Calu3 (cell line): ENCODE results near the gene PBX1. TPM values are rescaled to one million over a fixed set of nuclear protein-coding genes. Genes with fewer than 3 reads are reported as not detected.
"Not testable (repeated sequence)": the region's sequence is repeated elsewhere in the genome, so short reads cannot be mapped to it uniquely, and the experiment has no call there.

Experiments used
- BruUV-seq: library from RNA; stranded (reverse); fragments of 400-500 nt; replicated peaks from 2 replicates; lab custom pipeline; 2021; lab: Mats Ljungman, UMichigan
- CTCF ChIA-PET: fragments of 300-600 bp; sonication (Branson Sonifier 250); formaldehyde crosslinking; loops from one replicate; lab custom pipeline; 2022; ENCODE audit warnings: antibody characterized with exemption; lab: Charles Lee
- DNase-seq: peaks from one replicate; pipeline ENCODE4 v3.0.0; 2022
- H3K27ac Mint-ChIP-seq: one replicate; pipeline ENCODE4 v1.8.0; 2022; ENCODE audit warnings: mixed read lengths; ENCODE audit not compliant: unreplicated experiment
- H3K27me3 Mint-ChIP-seq: one replicate; pipeline ENCODE4 v1.8.0; 2022; ENCODE audit warnings: mixed read lengths; ENCODE audit not compliant: unreplicated experiment
- H3K36me3 Mint-ChIP-seq: one replicate; pipeline ENCODE4 v1.8.0; 2022; ENCODE audit warnings: mild to moderate bottlenecking, moderate library complexity, mixed read lengths; ENCODE audit not compliant: insufficient read depth, unreplicated experiment
- H3K4me1 Mint-ChIP-seq: one replicate; pipeline ENCODE4 v1.8.0; 2022; ENCODE audit warnings: mild to moderate bottlenecking, low read depth, mixed read lengths; ENCODE audit not compliant: unreplicated experiment
- H3K4me3 Mint-ChIP-seq: one replicate; pipeline ENCODE4 v1.8.0; 2022; ENCODE audit warnings: mild to moderate bottlenecking, low read depth, moderate library complexity, mixed read lengths; ENCODE audit not compliant: unreplicated experiment
- H3K9me3 Mint-ChIP-seq: one replicate; pipeline ENCODE4 v1.8.0; 2022; ENCODE audit warnings: low read depth, mixed read lengths; ENCODE audit not compliant: unreplicated experiment
- intact Hi-C: fragments of 100-400 bp; cut with micrococcal nuclease; formaldehyde crosslinking; loops from one replicate; pipeline ENCODE4 v1.10.0; 2022; ENCODE audit not compliant: unreplicated experiment
- total RNA-seq: library from RNA; stranded (reverse); gene quantifications from 2 replicates; pipeline ENCODE4 v1.2.3, GENCODE V29; 2022
- TF ChIP-seq, protein P1 (sequence below): fragments of 200-600 bp; IDR thresholded peaks from one replicate; pipeline ENCODE4 v1.8.0; 2022; ENCODE audit warnings: antibody characterized with exemption; ENCODE audit not compliant: unreplicated experiment

The PBX1 gene
- total RNA-seq, 1 experiment from 2014 or later, result 22.5 TPM

DNA sequence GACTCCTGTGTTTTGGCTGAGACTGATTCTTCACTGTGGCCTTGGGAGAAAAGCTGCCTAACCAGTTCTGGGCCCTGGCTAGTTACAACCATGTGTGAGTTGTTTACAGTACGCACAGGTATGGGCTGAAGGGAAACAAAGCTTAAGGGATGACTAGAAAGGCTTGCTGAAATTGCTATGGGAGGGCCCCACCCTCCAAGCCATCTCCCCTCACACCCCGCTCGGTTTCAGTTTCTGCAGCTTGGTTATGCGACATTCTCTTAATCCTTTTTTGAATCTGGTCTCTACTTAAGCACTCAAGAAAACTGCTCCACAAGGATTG is 43.1 kb downstream of the PBX1 start:
- BruUV-seq, result no TSS peak
- CTCF ChIA-PET, result interaction anchor here (0.9 to 2.1 kb wide), 6 partner anchors 10 to 185 kb away, joined by 3 to 14 read pairs (median 8); partner anchors contain the start of gene PBX1
- peaks cover 37% of the 10 kb centered on the region for H3K4me1 Mint-ChIP-seq

DNA sequence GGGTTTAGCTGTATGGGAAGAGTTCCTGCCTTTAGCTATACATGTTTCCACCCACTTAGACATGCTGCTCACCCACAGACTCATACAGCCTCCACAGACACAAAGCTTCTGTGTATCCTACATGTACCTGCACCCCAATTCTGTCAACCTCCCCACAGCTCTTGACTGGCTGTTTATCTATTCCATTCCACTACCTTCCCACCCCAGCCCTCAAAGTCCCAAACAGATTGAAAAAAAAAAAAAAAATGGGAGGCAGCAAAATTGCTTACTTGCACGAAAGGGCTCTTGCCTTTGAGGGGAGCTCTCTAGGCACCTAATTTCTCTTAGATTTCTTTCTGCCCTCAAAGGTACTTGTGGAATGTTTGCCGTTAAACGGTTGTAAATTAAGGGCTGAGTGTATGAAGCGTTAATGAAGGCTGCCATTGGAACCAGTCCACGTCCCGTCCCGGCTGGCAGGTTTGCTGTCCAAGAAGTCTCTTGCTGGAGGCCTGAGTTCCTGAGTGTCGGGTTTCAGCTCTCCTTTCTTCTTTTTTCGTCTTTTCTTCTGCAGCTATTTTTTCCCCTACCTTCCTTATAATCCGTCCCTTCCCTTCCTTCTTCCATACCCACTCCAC is 43.6 kb downstream of the PBX1 start:
- intact Hi-C loops, result loop anchor here (1.0 kb wide), 1 partner anchor 43 kb away; the partner anchor contains the start of gene PBX1
- BruUV-seq, result no TSS peak
- DNase-seq, result peak; percentile 41
- H3K27me3 Mint-ChIP-seq, result no peaks in the 10 kb centered on the region
- H3K36me3 Mint-ChIP-seq, result peaks cover 5% of the 10 kb centered on the region
- H3K9me3 Mint-ChIP-seq, result no peaks in the 10 kb centered on the region
- TF ChIP-seq, protein P1, sequence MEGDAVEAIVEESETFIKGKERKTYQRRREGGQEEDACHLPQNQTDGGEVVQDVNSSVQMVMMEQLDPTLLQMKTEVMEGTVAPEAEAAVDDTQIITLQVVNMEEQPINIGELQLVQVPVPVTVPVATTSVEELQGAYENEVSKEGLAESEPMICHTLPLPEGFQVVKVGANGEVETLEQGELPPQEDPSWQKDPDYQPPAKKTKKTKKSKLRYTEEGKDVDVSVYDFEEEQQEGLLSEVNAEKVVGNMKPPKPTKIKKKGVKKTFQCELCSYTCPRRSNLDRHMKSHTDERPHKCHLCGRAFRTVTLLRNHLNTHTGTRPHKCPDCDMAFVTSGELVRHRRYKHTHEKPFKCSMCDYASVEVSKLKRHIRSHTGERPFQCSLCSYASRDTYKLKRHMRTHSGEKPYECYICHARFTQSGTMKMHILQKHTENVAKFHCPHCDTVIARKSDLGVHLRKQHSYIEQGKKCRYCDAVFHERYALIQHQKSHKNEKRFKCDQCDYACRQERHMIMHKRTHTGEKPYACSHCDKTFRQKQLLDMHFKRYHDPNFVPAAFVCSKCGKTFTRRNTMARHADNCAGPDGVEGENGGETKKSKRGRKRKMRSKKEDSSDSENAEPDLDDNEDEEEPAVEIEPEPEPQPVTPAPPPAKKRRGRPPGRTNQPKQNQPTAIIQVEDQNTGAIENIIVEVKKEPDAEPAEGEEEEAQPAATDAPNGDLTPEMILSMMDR, result no peak
- CTCF ChIA-PET, result interaction anchor here (0.7 to 2.1 kb wide), 9 partner anchors 9 to 185 kb away, joined by 3 to 14 read pairs (median 6); partner anchors contain the start of gene PBX1
- peak overlapping the region; percentile 44 for H3K4me3 Mint-ChIP-seq
- peaks cover 37% of the 10 kb centered on the region for H3K4me1 Mint-ChIP-seq
- H3K27ac Mint-ChIP-seq, result peak overlapping the region; percentile 76

More for the DNA sequence above, 43.1 kb downstream of the PBX1 start:
- Mint-ChIP-seq H3K27ac (peak overlapping the region; percentile 76), H3K9me3 (no peaks in the 10 kb centered on the region), H3K27me3 (no peaks in the 10 kb centered on the region), H3K36me3 (peaks cover 5% of the 10 kb centered on the region), H3K4me3 (peak overlapping the region; percentile 44)
- intact Hi-C loops, result loop anchor here (1.0 kb wide), 1 partner anchor 43 kb away; the partner anchor contains the start of gene PBX1
- TF ChIP-seq, protein P1, result no peak
- peak; percentile 79 for DNase-seq

DNA sequence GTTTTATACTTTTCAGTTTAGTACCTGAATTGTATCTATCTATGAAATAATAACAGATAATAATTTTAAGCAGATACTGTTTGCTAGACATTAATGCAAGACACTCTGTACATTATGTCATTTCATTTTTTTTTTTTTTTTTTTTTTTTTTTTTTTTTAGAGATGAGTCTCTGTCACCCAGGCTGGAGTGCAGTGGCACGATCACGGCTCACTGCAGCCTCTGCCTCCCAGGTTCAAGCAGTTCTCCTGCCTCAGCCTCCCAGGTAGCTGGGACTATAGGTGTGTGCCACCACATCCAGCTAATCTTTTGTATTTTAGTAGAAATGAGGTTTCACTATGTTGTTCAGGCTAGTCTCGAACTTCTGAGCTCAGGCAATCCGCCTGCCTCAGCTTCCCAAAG is 44.8 kb downstream of the PBX1 start:
- CTCF ChIA-PET, H3K27ac Mint-ChIP-seq, intact Hi-C loops, H3K9me3 Mint-ChIP-seq, H3K27me3 Mint-ChIP-seq, H3K4me3 Mint-ChIP-seq, H3K36me3 Mint-ChIP-seq, BruUV-seq, DNase-seq: not testable (repeated sequence)
- H3K4me1 Mint-ChIP-seq, result peaks cover 39% of the 10 kb centered on the region

DNA sequence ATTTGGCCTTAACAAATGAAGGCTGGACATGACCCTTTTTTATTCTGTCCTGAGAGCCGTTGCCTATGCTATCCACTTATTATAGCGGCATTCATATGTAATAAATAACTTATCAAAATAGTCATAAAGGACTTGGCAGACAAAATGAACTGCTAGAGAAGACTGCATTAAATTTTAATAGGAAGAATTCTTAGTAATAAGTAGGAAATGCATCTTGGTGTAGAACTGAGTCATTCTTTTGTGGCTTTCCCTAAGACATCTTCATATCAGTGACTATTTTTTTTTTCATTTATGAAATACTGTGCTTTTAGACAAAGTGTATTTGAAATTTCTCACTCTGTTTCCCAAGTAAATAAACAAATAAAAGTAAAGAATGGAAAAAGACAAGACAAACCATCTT is 45.6 kb downstream of the PBX1 start:
- BruUV-seq, result no TSS peak
- Mint-ChIP-seq H3K9me3 (no peaks in the 10 kb centered on the region), H3K4me1 (peaks cover 39% of the 10 kb centered on the region), H3K36me3 (peaks cover 5% of the 10 kb centered on the region), H3K27me3 (no peaks in the 10 kb centered on the region), H3K27ac (no peak overlapping the region), H3K4me3 (no peak overlapping the region)
- CTCF ChIA-PET, result no interaction called here
- no peak for DNase-seq
- TF ChIP-seq, protein P1, result no peak
- intact Hi-C loops, result no loop called here
